WTC11 (cell line): ENCODE data around the gene DHRS9. TPM values are rescaled to one million over a fixed set of nuclear protein-coding genes. Genes with fewer than 3 reads are reported as not detected.

Source experiments
- ATAC-seq: fragments of 200-7000 bp; cut with Tn5 transposase; 2 replicates; pipeline ENCODE4 v1.10.0; 2021; ENCODE audit warnings: mild to moderate bottlenecking, moderate library complexity
- CTCF ChIA-PET: fragments of 300-600 bp; sonication (Branson Sonifier 250); formaldehyde crosslinking; loops from one replicate; lab custom pipeline; 2021; ENCODE audit warnings: antibody characterized with exemption; lab: Charles Lee
- POLR2A ChIA-PET: fragments of 350-600 bp; sonication (Branson Sonifier 250); formaldehyde crosslinking; loops from one replicate; lab custom pipeline; 2021; ENCODE audit warnings: antibody characterized with exemption; lab: Charles Lee
- DNase-seq: peaks from one replicate; pipeline ENCODE4 v3.0.0; 2021; ENCODE audit warnings: low spot score
- H3K27ac Mint-ChIP-seq: 2 replicates; pipeline ENCODE4 v1.8.0; 2021; ENCODE audit warnings: mixed read lengths
- H3K27me3 Mint-ChIP-seq: 2 replicates; pipeline ENCODE4 v1.8.0; 2021; ENCODE audit warnings: low read depth, mild to moderate bottlenecking, moderate library complexity, mixed read lengths
- H3K36me3 Mint-ChIP-seq: 2 replicates; pipeline ENCODE4 v1.8.0; 2021; ENCODE audit warnings: mixed read lengths
- H3K4me1 Mint-ChIP-seq: 2 replicates; pipeline ENCODE4 v1.8.0; 2022; ENCODE audit warnings: mixed read lengths
- H3K4me3 Mint-ChIP-seq: 2 replicates; pipeline ENCODE4 v1.8.0; 2021; ENCODE audit warnings: mild to moderate bottlenecking, moderate library complexity, mixed read lengths
- H3K9me3 Mint-ChIP-seq: 2 replicates; pipeline ENCODE4 v1.8.0; 2021; ENCODE audit warnings: mixed read lengths
- ATF1 ChIP-seq: sonication (generic); formaldehyde crosslinking; IDR thresholded peaks from 2 replicates; pipeline ENCODE4 v1.8.1; 2023; ENCODE audit warnings: mild to moderate bottlenecking, moderate library complexity, missing genetic modification reagents
- CBFB ChIP-seq: sonication (generic); formaldehyde crosslinking; IDR thresholded peaks from 2 replicates; pipeline ENCODE4 v1.8.1; 2022; ENCODE audit warnings: mild to moderate bottlenecking, low read depth, missing genetic modification reagents
- GABPB1 ChIP-seq: sonication (generic); formaldehyde crosslinking; IDR thresholded peaks from 2 replicates; pipeline ENCODE4 v1.8.1; 2023; ENCODE audit warnings: mild to moderate bottlenecking, missing genetic modification reagents
- GRHL2 ChIP-seq: fragments of 250-450 bp; sonication (Bioruptor Pico); IDR thresholded peaks from 2 replicates; pipeline ENCODE4 v1.8.0; 2022; ENCODE audit warnings: mild to moderate bottlenecking, moderate library complexity; ENCODE audit not compliant: insufficient replicate concordance, severe bottlenecking
- GTF2I ChIP-seq: fragments of 250-450 bp; sonication (Bioruptor Pico); conservative IDR thresholded peaks from 2 replicates; pipeline ENCODE4 v1.4.0; 2021; ENCODE audit warnings: mild to moderate bottlenecking
- JAZF1 ChIP-seq: fragments of 250-450 bp; sonication (Bioruptor Pico); IDR thresholded peaks from 2 replicates; pipeline ENCODE4 v1.9.0; 2021; ENCODE audit warnings: moderate library complexity, mild to moderate bottlenecking, inconsistent platforms
- KAT7 ChIP-seq: sonication (generic); formaldehyde crosslinking; IDR thresholded peaks from 2 replicates; pipeline ENCODE4 v1.8.1; 2023; ENCODE audit warnings: missing genetic modification reagents, mild to moderate bottlenecking, borderline replicate concordance
- MXD4 ChIP-seq: fragments of 250-450 bp; sonication (Bioruptor Pico); IDR thresholded peaks from 2 replicates; pipeline ENCODE4 v1.8.0; 2021; ENCODE audit warnings: mild to moderate bottlenecking, moderate library complexity, borderline replicate concordance
- NFE2L1 ChIP-seq: sonication (generic); formaldehyde crosslinking; IDR thresholded peaks from 2 replicates; pipeline ENCODE4 v1.8.1; 2023; ENCODE audit warnings: missing genetic modification reagents
- RELA ChIP-seq: sonication (generic); formaldehyde crosslinking; IDR thresholded peaks from 2 replicates; pipeline ENCODE4 v1.8.1; 2022; ENCODE audit warnings: missing genetic modification reagents, mild to moderate bottlenecking, borderline replicate concordance
- SMAD4 ChIP-seq: sonication (generic); formaldehyde crosslinking; IDR thresholded peaks from 2 replicates; pipeline ENCODE4 v1.8.0; 2022; ENCODE audit warnings: mild to moderate bottlenecking, missing genetic modification reagents
- TEAD1 ChIP-seq: sonication (generic); formaldehyde crosslinking; IDR thresholded peaks from 2 replicates; pipeline ENCODE4 v1.8.0; 2022; ENCODE audit warnings: mild to moderate bottlenecking, missing genetic modification reagents
- TEAD4 ChIP-seq: sonication (generic); formaldehyde crosslinking; IDR thresholded peaks from 2 replicates; pipeline ENCODE4 v1.8.0; 2022; ENCODE audit warnings: mild to moderate bottlenecking, missing genetic modification reagents
- TP53 ChIP-seq: sonication (generic); formaldehyde crosslinking; IDR thresholded peaks from 2 replicates; pipeline ENCODE4 v1.8.1; 2023; ENCODE audit warnings: mild to moderate bottlenecking, missing genetic modification reagents
- ZNF138 ChIP-seq: sonication (generic); formaldehyde crosslinking; conservative IDR thresholded peaks from 2 replicates; pipeline ENCODE4 v1.8.1; 2022; ENCODE audit warnings: mild to moderate bottlenecking, moderate library complexity, missing genetic modification reagents
- ZNF416 ChIP-seq: fragments of 250-450 bp; sonication (Bioruptor Pico); IDR thresholded peaks from 2 replicates; pipeline ENCODE4 v1.9.0; 2021; ENCODE audit warnings: mild to moderate bottlenecking, inconsistent platforms
- ZNF671 ChIP-seq: fragments of 250-450 bp; sonication (Bioruptor Pico); IDR thresholded peaks from 2 replicates; pipeline ENCODE4 v1.8.0; 2021; ENCODE audit warnings: mild to moderate bottlenecking
- total RNA-seq: library from RNA; stranded (reverse); gene quantifications from 3 replicates; pipeline ENCODE4 v1.2.3, GENCODE V29; 2021
- TF ChIP-seq, protein P1 (sequence below): fragments of 250-450 bp; sonication (Bioruptor Pico); conservative IDR thresholded peaks from 2 replicates; pipeline ENCODE4 v1.9.0; 2021; ENCODE audit warnings: mild to moderate bottlenecking
- TF ChIP-seq, protein P2 (sequence below): sonication (generic); formaldehyde crosslinking; IDR thresholded peaks from 2 replicates; pipeline ENCODE4 v1.8.1; 2022; ENCODE audit warnings: mild to moderate bottlenecking, missing genetic modification reagents, moderate library complexity, borderline replicate concordance
- TF ChIP-seq, protein P3 (sequence below): sonication (generic); formaldehyde crosslinking; IDR thresholded peaks from 2 replicates; pipeline ENCODE4 v1.8.0; 2022; ENCODE audit warnings: missing genetic modification reagents
- TF ChIP-seq, protein P4 (sequence below): sonication (generic); formaldehyde crosslinking; IDR thresholded peaks from 2 replicates; pipeline ENCODE4 v1.8.1; 2022; ENCODE audit warnings: low read depth, missing genetic modification reagents, borderline replicate concordance
- TF ChIP-seq, protein P5 (sequence below): sonication (generic); formaldehyde crosslinking; IDR thresholded peaks from 2 replicates; pipeline ENCODE4 v1.8.1; 2023; ENCODE audit warnings: mild to moderate bottlenecking, moderate library complexity, missing genetic modification reagents
- TF ChIP-seq, protein P6 (sequence below): sonication (generic); formaldehyde crosslinking; IDR thresholded peaks from 2 replicates; pipeline ENCODE4 v1.8.0; 2023; ENCODE audit warnings: mild to moderate bottlenecking, missing genetic modification reagents

Gene DHRS9
- total RNA-seq, 1 experiment from 2014 or later = not detected

DNA sequence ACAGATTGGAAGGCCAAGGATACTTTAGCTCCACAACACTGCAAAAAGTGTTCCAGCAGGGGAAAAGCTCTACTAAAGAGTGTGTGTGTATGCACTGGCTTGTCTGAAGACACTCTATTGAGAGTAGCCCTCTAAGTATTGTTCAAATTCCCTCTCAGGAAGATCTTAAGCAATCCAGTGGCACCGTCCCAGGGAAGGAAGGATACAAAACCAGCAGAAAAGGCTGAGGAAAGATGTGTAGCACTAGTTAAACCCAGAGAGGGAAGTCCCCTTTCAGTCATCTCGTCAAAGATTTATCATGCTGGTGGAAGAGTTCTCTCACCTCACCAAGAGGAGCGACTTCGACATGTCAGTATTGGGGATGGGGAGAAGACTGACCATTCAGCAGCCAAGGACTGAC, 50.5 kb downstream of the DHRS9 start:
- POLR2A ChIA-PET = no interaction called here
- no peaks in the 10 kb centered on the region; the same call in 1 of the 2 replicates for H3K27me3 Mint-ChIP-seq
- peaks cover 9% of the 10 kb centered on the region for H3K4me1 Mint-ChIP-seq
- no peak overlapping the region for H3K4me3 Mint-ChIP-seq
- H3K9me3 Mint-ChIP-seq = peaks cover 10% of the 10 kb centered on the region
- H3K36me3 Mint-ChIP-seq = no peaks in the 10 kb centered on the region
- H3K27ac Mint-ChIP-seq = no peak overlapping the region
- ATAC-seq = no peak
- DNase-seq = no peak
- TF ChIP-seq NFE2L1 (CRISPR knock-in tag) = no peak
- no peak for TF ChIP-seq ZNF138 (CRISPR knock-in tag)
- TF ChIP-seq, protein P1, sequence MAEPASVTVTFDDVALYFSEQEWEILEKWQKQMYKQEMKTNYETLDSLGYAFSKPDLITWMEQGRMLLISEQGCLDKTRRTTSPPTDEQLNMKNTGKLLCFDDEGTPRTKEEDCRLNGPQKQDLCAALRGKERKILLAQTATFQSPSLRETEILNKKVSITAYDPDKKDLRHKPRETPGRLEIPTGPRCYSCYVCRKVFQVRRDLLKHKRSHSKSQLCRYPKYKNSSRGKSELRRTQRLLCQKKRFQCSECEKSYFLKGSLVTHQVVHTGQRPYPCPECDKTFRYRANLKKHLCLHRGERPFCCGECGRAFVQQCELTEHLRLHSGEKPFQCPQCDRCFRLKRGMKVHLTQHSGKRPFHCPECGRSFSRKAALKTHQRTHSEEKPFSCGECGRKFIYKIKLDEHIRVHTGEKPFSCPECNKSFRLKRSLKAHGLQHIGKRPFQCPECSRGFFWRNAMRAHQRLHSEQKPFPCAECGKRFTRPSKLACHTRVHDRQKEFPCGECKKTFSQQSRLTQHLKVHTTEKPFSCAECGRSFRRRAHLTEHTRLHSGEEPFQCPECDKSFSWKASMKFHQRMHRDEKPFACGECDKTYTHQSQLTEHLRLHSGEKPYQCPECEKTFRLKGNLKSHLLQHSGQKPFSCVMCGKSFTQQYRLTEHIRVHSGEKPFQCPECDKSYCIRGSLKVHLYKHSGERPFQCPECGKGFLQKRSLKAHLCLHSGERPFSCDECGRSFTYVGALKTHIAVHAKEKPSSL (CRISPR knock-in tag) = no peak
- TF ChIP-seq GTF2I = no peak
- no peak for TF ChIP-seq JAZF1 (CRISPR knock-in tag)
- TF ChIP-seq, protein P2, sequence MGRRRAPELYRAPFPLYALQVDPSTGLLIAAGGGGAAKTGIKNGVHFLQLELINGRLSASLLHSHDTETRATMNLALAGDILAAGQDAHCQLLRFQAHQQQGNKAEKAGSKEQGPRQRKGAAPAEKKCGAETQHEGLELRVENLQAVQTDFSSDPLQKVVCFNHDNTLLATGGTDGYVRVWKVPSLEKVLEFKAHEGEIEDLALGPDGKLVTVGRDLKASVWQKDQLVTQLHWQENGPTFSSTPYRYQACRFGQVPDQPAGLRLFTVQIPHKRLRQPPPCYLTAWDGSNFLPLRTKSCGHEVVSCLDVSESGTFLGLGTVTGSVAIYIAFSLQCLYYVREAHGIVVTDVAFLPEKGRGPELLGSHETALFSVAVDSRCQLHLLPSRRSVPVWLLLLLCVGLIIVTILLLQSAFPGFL (CRISPR knock-in tag) = no peak
- TF ChIP-seq ZNF671 = no peak
- TF ChIP-seq, protein P3, sequence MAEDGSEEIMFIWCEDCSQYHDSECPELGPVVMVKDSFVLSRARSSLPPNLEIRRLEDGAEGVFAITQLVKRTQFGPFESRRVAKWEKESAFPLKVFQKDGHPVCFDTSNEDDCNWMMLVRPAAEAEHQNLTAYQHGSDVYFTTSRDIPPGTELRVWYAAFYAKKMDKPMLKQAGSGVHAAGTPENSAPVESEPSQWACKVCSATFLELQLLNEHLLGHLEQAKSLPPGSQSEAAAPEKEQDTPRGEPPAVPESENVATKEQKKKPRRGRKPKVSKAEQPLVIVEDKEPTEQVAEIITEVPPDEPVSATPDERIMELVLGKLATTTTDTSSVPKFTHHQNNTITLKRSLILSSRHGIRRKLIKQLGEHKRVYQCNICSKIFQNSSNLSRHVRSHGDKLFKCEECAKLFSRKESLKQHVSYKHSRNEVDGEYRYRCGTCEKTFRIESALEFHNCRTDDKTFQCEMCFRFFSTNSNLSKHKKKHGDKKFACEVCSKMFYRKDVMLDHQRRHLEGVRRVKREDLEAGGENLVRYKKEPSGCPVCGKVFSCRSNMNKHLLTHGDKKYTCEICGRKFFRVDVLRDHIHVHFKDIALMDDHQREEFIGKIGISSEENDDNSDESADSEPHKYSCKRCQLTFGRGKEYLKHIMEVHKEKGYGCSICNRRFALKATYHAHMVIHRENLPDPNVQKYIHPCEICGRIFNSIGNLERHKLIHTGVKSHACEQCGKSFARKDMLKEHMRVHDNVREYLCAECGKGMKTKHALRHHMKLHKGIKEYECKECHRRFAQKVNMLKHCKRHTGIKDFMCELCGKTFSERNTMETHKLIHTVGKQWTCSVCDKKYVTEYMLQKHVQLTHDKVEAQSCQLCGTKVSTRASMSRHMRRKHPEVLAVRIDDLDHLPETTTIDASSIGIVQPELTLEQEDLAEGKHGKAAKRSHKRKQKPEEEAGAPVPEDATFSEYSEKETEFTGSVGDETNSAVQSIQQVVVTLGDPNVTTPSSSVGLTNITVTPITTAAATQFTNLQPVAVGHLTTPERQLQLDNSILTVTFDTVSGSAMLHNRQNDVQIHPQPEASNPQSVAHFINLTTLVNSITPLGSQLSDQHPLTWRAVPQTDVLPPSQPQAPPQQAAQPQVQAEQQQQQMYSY = no peak
- no peak for TF ChIP-seq SMAD4 (CRISPR knock-in tag)
- TF ChIP-seq TEAD4 (CRISPR knock-in tag) = no peak
- TF ChIP-seq, all 79 proteins: peak for 0
- CTCF ChIA-PET = interaction anchor here (1.5 to 3.1 kb wide), 3 partner anchors 12 to 102 kb away, joined by 3 to 10 read pairs (median 4); no protein-coding TSS in a partner anchor

DNA sequence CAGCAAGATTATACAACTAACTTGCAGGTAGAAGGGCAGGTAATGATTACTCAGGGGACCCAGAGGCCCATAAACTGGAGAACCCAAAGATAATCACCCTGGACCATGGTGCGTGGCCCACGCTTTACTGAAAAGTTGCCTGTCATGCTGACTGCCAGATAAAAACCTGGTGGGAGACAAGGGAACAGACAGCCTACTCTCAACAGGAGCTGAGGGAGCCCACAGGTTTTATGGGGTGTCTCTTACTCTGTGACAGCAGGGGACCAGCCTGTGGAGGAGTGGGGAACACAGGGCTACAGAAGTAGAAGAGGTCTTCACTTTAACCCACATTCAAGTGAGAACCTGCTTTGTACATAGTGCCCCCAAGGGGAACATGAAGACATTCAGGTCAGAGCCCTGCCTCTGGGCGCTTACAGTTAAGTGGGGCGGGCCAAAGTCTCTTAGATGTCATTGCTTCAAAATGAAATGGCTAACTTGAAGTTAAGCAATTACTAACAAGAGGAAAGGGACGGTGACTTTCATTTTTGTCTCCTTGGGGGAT, 60.4 kb downstream of the DHRS9 start:
- ChIA-PET POLR2A (no interaction called here), CTCF (interaction anchor here (1.1 to 3.2 kb wide), 2 partner anchors 20 to 26 kb away, joined by 3 to 37 read pairs; no protein-coding TSS in a partner anchor)
- no peak overlapping the region for H3K4me3 Mint-ChIP-seq
- DNase-seq = no peak
- H3K4me1 Mint-ChIP-seq = no peaks in the 10 kb centered on the region
- no peaks in the 10 kb centered on the region for H3K36me3 Mint-ChIP-seq
- H3K27me3 Mint-ChIP-seq = peaks cover 2% of the 10 kb centered on the region; the same call in 1 of the 2 replicates
- TF ChIP-seq MXD4 (CRISPR knock-in tag) = no peak
- TF ChIP-seq, protein P4, sequence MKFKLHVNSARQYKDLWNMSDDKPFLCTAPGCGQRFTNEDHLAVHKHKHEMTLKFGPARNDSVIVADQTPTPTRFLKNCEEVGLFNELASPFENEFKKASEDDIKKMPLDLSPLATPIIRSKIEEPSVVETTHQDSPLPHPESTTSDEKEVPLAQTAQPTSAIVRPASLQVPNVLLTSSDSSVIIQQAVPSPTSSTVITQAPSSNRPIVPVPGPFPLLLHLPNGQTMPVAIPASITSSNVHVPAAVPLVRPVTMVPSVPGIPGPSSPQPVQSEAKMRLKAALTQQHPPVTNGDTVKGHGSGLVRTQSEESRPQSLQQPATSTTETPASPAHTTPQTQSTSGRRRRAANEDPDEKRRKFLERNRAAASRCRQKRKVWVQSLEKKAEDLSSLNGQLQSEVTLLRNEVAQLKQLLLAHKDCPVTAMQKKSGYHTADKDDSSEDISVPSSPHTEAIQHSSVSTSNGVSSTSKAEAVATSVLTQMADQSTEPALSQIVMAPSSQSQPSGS (CRISPR knock-in tag) = no peak
- no peak for TF ChIP-seq GRHL2 (CRISPR knock-in tag)
- TF ChIP-seq, protein P5, sequence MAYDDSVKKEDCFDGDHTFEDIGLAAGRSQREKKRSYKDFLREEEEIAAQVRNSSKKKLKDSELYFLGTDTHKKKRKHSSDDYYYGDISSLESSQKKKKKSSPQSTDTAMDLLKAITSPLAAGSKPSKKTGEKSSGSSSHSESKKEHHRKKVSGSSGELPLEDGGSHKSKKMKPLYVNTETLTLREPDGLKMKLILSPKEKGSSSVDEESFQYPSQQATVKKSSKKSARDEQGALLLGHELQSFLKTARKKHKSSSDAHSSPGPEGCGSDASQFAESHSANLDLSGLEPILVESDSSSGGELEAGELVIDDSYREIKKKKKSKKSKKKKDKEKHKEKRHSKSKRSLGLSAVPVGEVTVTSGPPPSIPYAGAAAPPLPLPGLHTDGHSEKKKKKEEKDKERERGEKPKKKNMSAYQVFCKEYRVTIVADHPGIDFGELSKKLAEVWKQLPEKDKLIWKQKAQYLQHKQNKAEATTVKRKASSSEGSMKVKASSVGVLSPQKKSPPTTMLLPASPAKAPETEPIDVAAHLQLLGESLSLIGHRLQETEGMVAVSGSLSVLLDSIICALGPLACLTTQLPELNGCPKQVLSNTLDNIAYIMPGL (CRISPR knock-in tag) = no peak
- no peak for TF ChIP-seq TEAD1 (CRISPR knock-in tag)
- TF ChIP-seq TP53 (CRISPR knock-in tag) = no peak
- no peak for TF ChIP-seq RELA (CRISPR knock-in tag)
- TF ChIP-seq GABPB1 (CRISPR knock-in tag) = no peak
- TF ChIP-seq, protein P6, sequence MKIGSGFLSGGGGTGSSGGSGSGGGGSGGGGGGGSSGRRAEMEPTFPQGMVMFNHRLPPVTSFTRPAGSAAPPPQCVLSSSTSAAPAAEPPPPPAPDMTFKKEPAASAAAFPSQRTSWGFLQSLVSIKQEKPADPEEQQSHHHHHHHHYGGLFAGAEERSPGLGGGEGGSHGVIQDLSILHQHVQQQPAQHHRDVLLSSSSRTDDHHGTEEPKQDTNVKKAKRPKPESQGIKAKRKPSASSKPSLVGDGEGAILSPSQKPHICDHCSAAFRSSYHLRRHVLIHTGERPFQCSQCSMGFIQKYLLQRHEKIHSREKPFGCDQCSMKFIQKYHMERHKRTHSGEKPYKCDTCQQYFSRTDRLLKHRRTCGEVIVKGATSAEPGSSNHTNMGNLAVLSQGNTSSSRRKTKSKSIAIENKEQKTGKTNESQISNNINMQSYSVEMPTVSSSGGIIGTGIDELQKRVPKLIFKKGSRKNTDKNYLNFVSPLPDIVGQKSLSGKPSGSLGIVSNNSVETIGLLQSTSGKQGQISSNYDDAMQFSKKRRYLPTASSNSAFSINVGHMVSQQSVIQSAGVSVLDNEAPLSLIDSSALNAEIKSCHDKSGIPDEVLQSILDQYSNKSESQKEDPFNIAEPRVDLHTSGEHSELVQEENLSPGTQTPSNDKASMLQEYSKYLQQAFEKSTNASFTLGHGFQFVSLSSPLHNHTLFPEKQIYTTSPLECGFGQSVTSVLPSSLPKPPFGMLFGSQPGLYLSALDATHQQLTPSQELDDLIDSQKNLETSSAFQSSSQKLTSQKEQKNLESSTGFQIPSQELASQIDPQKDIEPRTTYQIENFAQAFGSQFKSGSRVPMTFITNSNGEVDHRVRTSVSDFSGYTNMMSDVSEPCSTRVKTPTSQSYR (CRISPR knock-in tag) = no peak
- no peak for TF ChIP-seq CBFB
- no peak for TF ChIP-seq ZNF416 (CRISPR knock-in tag)
- TF ChIP-seq ZNF138 (CRISPR knock-in tag) = no peak
- no peak for TF ChIP-seq KAT7 (CRISPR knock-in tag)
- TF ChIP-seq ATF1 (CRISPR knock-in tag) = no peak
- no peaks in the 10 kb centered on the region for H3K9me3 Mint-ChIP-seq
- peak; percentile 38; the same call in 1 of the 2 replicates for ATAC-seq
- no peak overlapping the region for H3K27ac Mint-ChIP-seq
